T-helper 1 cell treated with Interleukin-12 subunit alpha and Interleukin-12 subunit beta and Interleukin-4 antibody, amounts not matched to agents 30 μg/mL and 1 μg/mL, for 36 hours (primary cell): ENCODE data around the gene CATSPERZ.

Source experiments
- H3K27ac Mint-ChIP-seq: one replicate; pipeline ENCODE4 v1.8.0; 2021; ENCODE audit warnings: mild to moderate bottlenecking, mixed read lengths
- H3K27me3 Mint-ChIP-seq: one replicate; pipeline ENCODE4 v1.8.0; 2021; ENCODE audit warnings: low read depth, mixed read lengths
- H3K36me3 Mint-ChIP-seq: one replicate; pipeline ENCODE4 v1.8.0; 2021; ENCODE audit warnings: low read depth, mixed read lengths
- H3K4me1 Mint-ChIP-seq: one replicate; pipeline ENCODE4 v1.8.0; 2021; ENCODE audit warnings: low read depth, mixed read lengths
- H3K4me3 Mint-ChIP-seq: one replicate; pipeline ENCODE4 v1.8.0; 2021; ENCODE audit warnings: mild to moderate bottlenecking, moderate library complexity, mixed read lengths
- H3K9me3 Mint-ChIP-seq: one replicate; pipeline ENCODE4 v1.8.0; 2021; ENCODE audit warnings: mixed read lengths

CATSPERZ gene

DNA sequence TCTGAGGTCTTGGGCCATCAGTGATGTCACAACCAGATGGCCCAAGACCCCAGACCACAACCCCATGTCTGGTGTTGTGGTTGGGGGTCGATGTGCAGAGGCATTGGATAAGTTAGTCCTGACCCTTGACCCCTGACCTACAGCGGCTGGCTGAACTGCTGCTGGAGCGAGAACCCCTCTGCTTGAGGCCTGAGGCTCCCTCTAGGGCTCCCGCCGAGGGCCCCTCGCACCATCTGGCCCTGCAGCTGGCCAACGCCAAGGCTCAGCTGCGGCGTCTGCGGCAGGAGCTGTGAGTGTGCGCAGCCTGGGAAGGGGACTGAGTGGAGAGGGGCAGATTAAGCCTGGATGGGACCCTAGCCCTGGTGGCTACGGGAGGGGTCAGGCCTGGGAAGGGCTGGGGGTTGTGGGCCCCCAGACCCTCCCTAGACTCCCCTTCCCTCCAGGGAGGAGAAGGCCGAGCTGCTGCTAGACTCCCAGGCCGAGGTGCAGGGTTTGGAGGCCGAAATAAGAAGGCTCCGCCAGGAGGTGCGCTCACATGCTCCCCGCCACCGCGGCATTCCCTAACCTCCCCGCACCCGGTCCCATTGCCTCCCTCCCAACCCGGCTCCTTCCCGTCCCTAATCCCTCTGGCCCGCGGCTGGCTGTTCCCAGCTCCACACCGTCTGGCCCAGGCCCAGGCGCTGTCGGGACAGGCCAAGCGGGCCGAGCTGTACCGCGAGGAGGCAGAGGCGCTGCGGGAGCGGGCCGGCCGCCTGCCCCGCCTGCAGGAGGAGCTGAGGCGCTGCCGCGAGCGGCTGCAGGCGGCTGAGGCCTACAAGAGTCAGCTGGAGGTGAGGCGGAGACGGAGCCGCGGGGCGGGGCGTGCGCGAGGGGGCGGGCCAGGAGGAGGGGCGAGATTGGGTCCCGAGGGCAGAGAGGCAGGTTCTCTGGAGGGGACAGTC, 42.0 kb downstream of the CATSPERZ start:
- Mint-ChIP-seq H3K27me3 (no peaks in the 10 kb centered on the region), H3K9me3 (no peaks in the 10 kb centered on the region), H3K4me1 (peaks cover 30% of the 10 kb centered on the region), H3K36me3 (peaks cover 28% of the 10 kb centered on the region), H3K27ac (no peak overlapping the region), H3K4me3 (peak overlapping the region; percentile 50)

DNA sequence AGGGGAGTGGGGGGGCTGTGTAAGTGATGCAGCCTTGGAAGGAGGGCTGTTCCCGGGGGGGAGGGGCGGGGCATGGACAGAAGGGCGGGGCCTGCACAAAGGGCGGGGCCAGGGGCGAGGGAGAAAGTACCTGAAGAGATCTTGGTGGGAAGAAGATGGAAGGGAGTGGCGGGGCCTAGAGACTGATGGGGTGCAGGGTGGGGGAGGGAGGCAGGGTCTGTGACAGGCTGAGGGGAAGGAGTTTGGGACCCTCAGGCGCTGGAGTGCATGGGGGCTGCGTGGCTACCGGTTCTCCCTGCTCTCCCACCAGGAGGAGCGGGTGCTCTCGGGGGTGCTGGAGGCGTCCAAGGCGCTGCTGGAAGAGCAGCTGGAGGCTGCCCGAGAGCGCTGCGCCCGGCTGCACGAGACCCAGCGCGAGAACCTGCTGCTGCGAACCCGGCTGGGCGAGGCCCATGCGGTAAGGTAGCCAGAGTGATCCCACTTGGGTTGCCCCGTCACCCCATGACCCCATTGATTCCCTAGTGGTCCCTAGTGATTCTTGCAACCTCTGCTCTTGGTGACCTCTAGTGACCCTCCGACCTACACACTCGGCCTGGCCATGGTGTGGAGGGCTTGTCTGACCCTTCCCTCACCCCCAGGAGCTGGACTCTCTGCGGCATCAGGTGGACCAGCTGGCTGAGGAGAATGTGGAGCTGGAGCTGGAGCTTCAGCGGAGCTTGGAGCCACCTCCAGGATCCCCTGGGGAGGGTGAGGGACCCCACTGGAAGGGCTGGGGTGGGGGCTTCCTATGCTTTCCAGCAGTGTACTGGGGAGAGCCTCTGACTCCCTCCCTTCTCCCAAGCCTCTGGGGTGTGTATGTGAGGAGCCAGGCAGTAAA, 42.9 kb downstream of the CATSPERZ start:
- no peaks in the 10 kb centered on the region for H3K9me3 Mint-ChIP-seq
- no peaks in the 10 kb centered on the region for H3K27me3 Mint-ChIP-seq
- peaks cover 29% of the 10 kb centered on the region for H3K4me1 Mint-ChIP-seq
- no peak overlapping the region for H3K27ac Mint-ChIP-seq
- peak overlapping the region; percentile 50 for H3K4me3 Mint-ChIP-seq
- H3K36me3 Mint-ChIP-seq = peaks cover 26% of the 10 kb centered on the region

DNA sequence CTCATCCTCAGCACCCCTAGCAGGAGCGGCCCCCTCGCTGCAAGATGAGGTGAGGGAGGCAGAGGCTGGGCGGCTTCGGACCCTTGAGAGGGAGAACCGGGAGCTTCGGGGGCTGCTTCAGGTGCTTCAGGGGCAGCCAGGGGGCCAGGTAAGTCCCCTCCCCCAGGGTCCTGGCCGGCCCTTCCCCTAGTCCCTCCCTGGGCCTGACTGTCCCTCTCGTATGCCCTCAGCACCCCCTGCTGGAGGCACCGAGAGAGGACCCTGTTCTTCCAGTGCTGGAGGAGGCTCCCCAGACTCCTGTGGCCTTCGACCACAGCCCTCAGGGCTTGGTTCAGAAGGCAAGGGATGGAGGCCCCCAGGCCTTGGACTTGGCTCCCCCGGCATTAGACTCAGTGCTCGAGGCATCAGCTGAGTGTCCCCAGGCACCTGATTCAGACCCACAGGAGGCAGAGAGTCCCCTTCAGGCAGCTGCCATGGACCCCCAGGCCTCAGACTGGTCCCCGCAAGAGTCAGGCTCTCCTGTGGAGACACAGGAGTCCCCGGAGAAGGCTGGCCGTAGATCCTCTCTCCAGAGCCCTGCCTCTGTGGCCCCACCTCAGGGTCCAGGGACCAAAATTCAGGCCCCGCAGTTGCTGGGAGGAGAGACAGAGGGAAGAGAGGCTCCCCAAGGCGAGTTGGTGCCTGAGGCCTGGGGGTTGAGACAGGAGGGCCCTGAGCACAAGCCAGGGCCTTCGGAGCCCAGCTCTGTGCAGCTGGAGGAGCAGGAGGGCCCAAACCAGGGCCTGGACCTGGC, 43.8 kb downstream of the CATSPERZ start:
- no peaks in the 10 kb centered on the region for H3K27me3 Mint-ChIP-seq
- peaks cover 25% of the 10 kb centered on the region for H3K4me1 Mint-ChIP-seq
- H3K36me3 Mint-ChIP-seq = peaks cover 28% of the 10 kb centered on the region
- no peak overlapping the region for H3K27ac Mint-ChIP-seq
- H3K4me3 Mint-ChIP-seq = no peak overlapping the region
- no peaks in the 10 kb centered on the region for H3K9me3 Mint-ChIP-seq

GRCh38 chr11:64344787-64345186, 44.6 kb downstream of the CATSPERZ start:
- H3K36me3 Mint-ChIP-seq = peaks cover 24% of the 10 kb centered on the region
- H3K27me3 Mint-ChIP-seq = no peaks in the 10 kb centered on the region
- no peaks in the 10 kb centered on the region for H3K9me3 Mint-ChIP-seq
- peaks cover 17% of the 10 kb centered on the region for H3K4me1 Mint-ChIP-seq
- H3K4me3 Mint-ChIP-seq = no peak overlapping the region
- H3K27ac Mint-ChIP-seq = no peak overlapping the region

- peaks cover 8% of the 10 kb centered on the region for H3K4me1 Mint-ChIP-seq
- H3K4me3 Mint-ChIP-seq = no peak overlapping the region
- H3K27me3 Mint-ChIP-seq = no peaks in the 10 kb centered on the region
- H3K27ac Mint-ChIP-seq = peak overlapping the region; percentile 27
- H3K9me3 Mint-ChIP-seq = no peaks in the 10 kb centered on the region
- H3K36me3 Mint-ChIP-seq = peaks cover 13% of the 10 kb centered on the region
Measured at GRCh38 chr11:64347193-64347867, 47.2 kb downstream of the CATSPERZ start.

GRCh38 chr11:64348383-64349024, 48.3 kb downstream of the CATSPERZ start:
- Mint-ChIP-seq H3K4me3 (no peak overlapping the region), H3K36me3 (peaks cover 13% of the 10 kb centered on the region), H3K9me3 (no peaks in the 10 kb centered on the region), H3K27me3 (no peaks in the 10 kb centered on the region), H3K4me1 (peaks cover 3% of the 10 kb centered on the region), H3K27ac (no peak overlapping the region)

DNA sequence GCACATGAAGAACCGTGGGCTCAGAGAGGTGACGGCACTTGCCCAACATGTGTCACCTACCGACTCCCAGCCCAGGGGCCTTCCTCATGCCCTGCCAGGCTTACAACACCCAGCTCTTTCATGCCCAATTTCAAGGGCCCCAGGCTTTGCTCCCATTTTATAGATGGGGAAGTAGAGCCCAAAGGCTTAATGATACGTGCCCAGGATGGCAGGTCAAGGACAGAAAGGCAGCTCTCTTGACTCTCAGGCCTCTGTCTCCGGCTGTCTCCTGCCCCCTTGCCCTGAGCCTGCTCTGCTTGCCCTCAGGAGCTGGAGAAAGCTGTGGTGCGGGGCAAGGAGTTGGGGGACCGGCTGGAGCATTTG, 48.8 kb downstream of the CATSPERZ start:
- Mint-ChIP-seq H3K4me1 (peaks cover 3% of the 10 kb centered on the region), H3K4me3 (no peak overlapping the region), H3K9me3 (no peaks in the 10 kb centered on the region), H3K27ac (no peak overlapping the region), H3K36me3 (peaks cover 13% of the 10 kb centered on the region), H3K27me3 (no peaks in the 10 kb centered on the region)

DNA sequence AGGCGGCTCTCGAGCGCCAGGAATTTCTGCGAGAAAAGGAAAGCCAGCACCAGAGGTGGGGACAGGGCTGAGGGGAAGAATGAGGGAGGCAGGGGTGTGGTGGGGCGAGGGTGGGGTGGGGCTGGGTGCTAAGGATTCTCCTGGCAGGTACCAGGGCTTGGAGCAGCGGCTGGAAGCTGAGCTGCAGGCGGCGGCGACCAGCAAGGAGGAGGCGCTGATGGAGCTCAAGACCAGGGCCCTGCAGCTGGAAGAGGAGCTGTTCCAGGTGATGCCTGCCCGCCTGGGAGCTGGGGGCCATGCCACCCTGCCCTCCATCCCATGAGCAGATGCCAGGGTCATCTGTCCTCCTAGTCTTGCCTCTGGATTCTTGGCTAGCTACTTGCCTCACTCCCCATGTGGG, 49.2 kb downstream of the CATSPERZ start:
- Mint-ChIP-seq H3K27ac (no peak overlapping the region), H3K36me3 (peaks cover 13% of the 10 kb centered on the region), H3K9me3 (no peaks in the 10 kb centered on the region), H3K27me3 (no peaks in the 10 kb centered on the region), H3K4me1 (peaks cover 3% of the 10 kb centered on the region), H3K4me3 (no peak overlapping the region)

GRCh38 chr11:64351136-64351631, 51.0 kb downstream of the CATSPERZ start:
- peaks cover 8% of the 10 kb centered on the region for H3K36me3 Mint-ChIP-seq
- no peak overlapping the region for H3K4me3 Mint-ChIP-seq
- H3K27me3 Mint-ChIP-seq = no peaks in the 10 kb centered on the region
- no peak overlapping the region for H3K27ac Mint-ChIP-seq
- no peaks in the 10 kb centered on the region for H3K9me3 Mint-ChIP-seq
- H3K4me1 Mint-ChIP-seq = no peaks in the 10 kb centered on the region

DNA sequence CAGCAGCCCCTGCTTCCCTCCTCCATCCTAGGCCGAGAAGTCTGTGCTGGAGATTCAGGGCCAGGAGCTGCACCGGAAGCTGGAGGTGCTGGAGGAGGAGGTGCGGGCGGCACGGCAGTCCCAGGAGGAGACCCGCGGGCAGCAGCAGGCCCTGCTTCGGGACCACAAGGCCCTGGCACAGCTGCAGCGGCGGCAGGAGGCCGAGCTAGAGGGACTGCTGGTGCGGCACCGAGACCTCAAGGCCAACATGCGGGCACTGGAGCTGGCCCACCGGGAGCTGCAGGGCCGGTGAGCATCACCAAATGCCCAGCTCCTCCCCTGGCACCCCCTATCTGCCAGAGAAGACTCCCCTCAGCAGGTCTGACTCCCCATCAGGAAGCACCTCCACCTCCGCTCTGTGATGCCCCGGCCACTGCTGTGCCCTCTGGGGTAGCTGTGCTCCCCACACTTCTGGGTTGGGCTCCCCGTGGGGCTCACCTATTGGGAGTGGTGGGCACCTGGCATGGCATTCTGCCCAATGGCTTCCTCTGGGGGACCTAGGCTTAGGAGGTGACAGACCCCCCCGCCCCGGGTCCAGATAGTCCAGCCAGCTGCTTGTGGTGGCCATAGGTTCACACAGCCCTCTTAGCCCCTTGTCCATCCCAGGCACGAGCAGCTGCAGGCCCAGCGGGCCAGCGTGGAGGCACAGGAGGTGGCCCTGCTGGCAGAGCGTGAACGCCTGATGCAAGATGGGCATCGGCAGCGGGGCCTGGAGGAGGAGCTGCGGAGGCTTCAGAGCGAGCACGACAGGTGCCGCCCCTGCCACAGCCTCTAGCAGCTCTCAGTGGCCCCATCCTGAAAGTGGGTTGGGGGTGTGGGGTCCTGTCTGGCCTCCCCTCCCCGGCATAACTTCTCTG, 52.2 kb downstream of the CATSPERZ start:
- peaks cover 9% of the 10 kb centered on the region for H3K36me3 Mint-ChIP-seq
- H3K27ac Mint-ChIP-seq = no peak overlapping the region
- H3K4me1 Mint-ChIP-seq = peaks cover 3% of the 10 kb centered on the region
- H3K4me3 Mint-ChIP-seq = no peak overlapping the region
- no peaks in the 10 kb centered on the region for H3K27me3 Mint-ChIP-seq
- H3K9me3 Mint-ChIP-seq = no peaks in the 10 kb centered on the region

GRCh38 chr11:64352995-64353714, 53.0 kb downstream of the CATSPERZ start:
- no peaks in the 10 kb centered on the region for H3K9me3 Mint-ChIP-seq
- H3K36me3 Mint-ChIP-seq = peaks cover 10% of the 10 kb centered on the region
- H3K4me3 Mint-ChIP-seq = no peak overlapping the region
- no peak overlapping the region for H3K27ac Mint-ChIP-seq
- H3K4me1 Mint-ChIP-seq = peaks cover 8% of the 10 kb centered on the region
- H3K27me3 Mint-ChIP-seq = no peaks in the 10 kb centered on the region
